NCI-H1436 treated with DMSO at 0.1 percent for 48 hours (cell line): ENCODE results near the gene SLC22A23.

Source experiments
- DNase-seq: peaks from one replicate; lab custom pipeline; 2025; lab: John Stamatoyannopoulos, UW

Gene SLC22A23

DNA sequence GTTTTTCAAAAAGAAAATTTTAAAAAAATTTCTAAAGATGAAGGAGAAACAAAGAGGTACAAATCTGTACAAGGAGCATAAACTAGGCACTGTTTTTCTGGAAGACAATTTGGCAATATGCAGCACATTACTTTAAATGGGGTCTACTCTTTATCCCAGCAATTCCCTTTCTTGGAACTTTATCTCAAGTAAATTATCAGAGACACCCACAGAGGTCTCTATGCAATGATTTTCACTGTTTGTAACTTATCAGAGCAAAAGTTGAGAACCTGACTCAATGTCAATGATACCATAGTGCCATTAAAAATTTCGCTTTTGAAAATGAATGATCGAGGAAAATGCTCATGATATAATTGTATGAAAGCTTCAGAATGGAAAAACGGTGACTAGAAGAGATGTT lies 35.7 kb downstream of the SLC22A23 start:
- DNase-seq: no peak

DNA sequence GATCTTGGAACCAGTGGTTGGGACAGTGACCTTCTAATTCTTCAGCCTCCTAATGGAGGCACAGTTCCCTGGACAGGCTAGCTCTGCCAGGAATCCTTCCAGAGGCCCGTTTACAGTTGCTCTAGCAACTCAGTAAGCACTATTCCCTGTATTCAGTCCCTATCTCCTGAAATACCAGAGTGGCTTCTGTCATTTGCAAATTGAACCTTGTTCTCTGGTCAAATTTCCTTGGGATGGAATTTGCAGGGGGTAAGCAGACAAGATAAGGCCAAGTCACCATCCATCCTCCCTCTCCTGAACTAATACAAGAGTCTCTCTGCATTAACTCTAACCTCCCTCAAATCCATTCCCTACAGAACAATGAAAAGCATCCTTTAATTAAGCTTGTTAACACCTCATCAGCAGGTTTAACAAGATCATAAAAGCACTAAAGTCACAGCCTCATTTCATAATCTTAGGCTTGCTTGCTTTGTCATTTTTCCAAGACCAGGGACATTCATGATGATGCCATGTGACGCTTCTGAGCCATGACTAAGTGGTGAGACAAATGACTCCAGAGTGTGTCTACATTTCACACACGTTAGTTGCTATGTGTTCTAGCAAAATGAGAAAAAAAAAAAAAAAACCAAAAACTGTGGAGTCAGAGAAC lies 37.1 kb downstream of the SLC22A23 start:
- DNase-seq: no peak

DNA sequence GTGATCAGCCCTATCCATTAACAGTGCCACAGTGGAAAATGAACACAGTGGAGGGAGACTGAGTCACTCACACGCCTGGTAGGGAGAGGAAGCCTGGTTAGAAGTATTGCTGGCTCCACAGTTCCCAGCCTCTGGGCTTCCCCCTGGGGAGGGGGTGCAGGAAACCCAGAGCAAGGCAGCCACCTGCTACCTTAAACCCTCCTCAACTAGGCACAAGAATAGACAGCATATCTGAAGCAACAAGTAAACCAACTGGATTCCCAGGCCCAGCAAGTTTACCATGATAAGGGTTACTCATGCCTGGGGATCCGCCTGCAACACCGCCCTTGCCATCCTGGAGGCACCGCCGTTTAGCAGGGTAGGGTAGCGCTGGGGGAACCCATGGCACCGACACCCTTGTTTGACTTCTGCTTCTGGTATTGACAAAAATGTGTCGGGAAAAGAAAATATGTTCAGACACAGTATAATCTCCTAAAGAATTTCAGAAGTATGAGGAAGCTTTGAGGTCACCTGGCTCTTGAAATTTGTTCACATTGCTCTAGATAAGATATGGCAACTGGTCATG lies 38.3 kb downstream of the SLC22A23 start:
- no peak for DNase-seq

DNA sequence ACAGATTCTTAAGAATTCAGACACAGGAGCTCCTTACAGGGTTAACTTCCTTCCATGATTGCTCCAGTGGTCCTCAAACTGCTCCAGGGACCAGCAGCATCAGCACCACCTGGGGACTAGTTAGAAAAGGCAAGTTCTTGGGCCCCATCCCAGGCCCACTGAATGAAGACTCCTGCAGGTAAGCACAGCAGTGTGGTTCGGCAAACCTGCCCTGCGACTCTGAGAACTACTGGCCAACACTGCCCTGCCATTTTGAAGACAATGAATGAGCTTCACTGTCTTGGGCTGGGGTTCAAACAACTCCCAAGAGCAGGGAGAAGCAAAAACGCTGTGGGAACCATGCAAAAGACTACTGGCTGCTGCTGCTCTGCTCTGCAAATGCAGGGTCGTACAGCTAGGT lies 39.4 kb downstream of the SLC22A23 start:
- no peak for DNase-seq

DNA sequence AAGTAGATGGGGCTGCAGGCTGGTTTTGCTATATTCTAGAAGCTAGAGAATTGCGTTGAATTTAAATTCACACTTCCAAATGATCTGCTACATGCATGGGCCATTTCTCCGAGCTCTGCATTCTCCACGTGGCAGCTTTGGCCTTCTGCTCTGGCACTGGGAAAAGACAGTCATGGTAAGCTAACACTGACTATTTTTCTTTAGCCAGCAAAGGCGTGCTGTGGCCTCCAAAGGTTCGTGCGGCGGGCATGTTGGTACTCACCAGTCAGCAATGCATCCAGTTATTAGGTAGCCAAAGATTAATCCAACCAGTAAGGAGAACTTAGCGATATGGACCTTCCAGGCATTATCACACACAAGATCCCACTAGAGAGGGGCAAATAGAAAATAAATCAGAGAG lies 41.4 kb downstream of the SLC22A23 start:
- DNase-seq: no peak

DNA sequence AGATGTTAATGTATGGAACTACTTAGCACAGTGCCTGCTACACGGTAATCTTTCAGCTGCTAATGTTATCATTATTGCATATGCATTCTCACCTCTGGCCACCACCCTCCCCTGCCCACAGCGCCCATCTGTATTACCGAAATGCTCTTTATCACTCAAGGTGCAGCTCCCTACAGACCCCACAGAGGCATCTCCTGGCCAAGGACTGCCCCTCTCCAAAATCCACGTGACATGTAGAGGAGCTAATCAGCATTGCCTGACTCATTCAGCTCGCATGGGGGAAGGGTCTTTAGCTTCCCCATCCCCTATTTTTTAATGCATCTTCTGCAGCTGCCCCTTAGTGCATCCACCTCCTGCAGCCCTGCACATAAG lies 41.8 kb downstream of the SLC22A23 start:
- no peak for DNase-seq

DNA sequence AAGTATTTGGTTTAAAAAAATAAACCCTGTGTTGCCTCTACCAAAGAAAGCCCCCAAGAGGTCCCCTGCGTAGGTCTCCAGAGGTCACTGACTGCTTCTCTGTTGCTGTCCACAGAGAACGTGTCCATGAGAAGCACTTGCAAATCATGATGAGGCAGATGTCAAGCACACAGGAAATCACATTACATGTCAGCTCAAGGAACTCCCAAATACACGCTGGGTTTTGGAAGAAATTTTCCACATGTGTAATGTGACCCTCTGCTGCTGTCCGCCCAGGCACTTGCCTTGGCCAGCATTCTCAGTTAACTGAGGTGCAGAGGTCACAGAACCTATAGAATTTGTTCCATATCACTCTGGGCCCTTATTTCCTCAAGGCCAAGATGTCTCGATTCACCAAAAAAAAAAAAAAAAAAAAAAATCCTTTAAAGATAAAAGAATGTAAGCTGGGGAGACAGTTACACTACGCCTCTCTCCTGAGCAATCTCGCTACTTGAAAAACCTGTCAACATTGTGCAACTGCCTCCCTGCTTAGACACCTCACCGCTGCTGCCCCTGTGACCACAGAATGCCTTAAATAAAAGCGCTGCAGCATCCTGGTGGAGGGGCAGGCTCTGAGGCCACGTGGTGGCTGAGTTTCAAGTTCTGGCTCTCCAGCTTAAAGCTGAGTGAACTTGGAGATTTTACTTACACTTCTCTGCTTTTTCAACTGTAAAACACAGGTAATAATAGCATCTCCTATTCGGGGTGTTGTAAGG lies 42.3 kb downstream of the SLC22A23 start:
- no peak for DNase-seq

DNA sequence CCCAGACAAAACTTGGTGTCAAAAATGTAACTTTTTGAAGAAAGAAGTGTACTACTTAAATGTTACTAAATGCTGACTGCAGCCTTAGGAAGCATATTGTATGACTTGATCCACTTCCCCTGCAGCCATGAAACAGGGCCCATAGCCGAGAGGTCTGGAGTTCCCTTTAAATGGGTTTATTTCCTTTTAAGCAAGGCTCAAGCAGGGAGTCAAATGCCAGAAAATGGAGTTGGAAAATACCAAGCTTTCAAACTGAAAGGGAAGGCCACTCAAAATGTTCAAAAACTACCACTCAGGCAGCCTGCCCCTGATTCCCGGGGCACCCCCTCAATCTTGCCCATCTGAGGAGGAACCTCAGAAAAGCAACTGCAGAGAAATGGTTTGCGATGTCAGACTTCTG lies 43.3 kb downstream of the SLC22A23 start:
- no peak for DNase-seq

DNA sequence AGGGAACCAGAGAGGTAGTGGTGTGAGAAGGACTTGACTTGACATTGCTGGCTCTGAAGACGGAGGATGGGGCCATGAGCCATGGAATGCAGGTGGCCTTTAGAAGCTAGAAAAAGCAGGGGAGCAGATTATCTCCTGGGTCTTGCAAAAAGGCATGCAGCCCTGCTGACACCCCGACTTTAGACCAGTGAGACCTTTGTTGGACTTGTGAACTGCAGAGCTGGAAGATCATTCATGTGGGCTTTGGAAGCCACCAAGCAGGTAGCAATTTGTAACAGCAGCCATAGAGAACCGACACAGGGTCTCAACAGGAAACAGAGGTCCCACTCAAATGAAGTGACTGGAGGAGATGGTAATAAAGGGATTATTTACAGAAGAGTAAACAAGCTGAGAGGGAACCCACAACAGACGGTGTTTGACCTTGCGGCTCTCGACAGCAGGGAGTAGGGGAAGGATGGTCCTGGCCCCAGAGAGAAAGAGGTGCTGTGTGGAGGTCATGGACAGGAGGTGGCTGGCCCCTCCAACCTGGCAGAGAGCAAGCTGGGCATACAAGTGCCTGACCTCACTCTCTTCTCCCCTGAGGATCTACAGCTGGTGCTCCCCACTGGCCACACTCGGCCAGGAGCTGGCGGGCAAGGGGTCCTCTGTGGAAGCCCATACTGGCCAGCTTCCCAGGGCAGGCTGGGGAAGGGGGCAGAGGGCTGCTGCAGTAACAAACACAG lies 43.9 kb downstream of the SLC22A23 start:
- DNase-seq: no peak

DNA sequence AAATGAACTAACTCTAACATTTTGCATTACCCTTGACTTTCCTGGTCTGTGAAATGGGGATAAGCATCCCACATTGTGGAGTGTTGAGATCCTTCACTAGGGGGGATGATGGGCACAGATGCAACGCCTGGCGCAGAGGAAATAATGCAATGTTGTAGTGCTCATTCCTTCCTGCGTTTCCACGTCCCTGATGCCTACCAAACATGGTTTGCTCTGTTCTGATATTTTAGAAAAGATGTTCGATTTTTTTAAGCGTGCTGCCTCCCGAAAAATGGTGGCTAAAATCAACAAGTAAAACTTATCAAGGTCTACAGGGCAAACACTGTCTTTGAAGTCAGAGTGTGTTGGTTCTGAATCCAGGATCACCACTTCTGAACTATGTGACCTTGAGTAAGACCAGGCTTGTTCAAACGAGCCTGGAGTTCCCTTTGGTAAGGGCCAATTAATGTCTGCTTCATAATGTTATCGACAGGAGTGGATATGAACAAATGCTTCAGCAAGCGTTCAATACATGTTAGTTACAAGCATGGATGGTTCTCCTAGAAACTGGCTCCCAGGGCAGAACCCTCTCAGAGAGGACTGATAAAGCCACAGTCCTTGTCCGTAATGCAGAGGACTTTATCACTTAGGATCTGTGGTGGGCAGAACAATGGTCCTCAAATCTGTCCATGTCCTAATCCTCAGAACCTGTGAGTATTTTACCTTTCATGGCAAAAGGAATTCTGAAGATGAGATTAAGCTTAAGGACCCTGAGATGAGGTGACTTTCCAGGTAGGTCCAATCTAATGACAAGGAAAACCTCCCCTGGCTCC lies 44.7 kb downstream of the SLC22A23 start:
- no peak for DNase-seq

DNA sequence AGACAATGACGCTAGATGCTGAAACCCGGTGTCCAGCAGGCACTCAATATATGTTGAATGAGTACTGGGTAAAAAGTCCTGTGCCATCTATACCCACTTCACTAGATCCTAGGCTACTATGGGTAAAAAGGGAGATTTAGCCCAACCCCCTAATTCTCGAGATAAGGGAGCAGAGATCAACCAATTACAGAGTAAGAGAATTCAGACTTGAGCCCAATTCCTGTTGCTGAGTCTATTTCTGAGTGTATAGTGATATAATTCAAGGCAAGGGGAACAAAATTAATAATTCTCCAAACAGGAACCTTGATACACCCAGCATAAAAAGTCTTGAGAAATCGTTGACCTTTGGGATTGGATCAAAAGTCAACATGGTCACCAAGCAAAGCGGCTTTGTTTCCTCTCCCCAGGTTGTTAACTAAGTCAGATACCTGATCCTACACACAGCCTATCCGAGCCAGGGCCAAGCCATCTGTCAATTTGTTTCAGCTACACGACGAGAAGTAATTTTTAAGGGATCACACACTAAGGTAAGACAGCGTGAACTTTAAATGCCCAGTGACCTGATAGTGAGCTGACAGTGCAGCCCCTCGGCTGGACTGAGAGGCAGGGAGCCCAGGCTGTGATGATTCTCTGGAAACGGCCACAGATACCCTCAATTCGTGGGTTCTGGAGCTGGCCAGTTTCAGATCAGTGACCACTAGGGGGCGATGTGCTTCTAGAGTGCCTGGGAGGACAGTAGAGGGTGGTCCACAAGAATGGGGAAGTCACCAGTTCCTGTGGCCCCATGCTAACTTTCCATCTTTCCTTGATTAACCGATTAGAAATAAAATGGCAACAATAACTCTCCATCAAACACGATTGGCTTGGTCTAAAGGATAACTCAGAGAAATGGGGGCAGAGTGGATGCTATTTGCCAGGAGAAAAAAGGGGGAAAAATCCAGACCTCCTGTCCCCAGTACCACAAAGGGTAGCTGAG lies 46.2 kb downstream of the SLC22A23 start:
- no peak for DNase-seq

DNA sequence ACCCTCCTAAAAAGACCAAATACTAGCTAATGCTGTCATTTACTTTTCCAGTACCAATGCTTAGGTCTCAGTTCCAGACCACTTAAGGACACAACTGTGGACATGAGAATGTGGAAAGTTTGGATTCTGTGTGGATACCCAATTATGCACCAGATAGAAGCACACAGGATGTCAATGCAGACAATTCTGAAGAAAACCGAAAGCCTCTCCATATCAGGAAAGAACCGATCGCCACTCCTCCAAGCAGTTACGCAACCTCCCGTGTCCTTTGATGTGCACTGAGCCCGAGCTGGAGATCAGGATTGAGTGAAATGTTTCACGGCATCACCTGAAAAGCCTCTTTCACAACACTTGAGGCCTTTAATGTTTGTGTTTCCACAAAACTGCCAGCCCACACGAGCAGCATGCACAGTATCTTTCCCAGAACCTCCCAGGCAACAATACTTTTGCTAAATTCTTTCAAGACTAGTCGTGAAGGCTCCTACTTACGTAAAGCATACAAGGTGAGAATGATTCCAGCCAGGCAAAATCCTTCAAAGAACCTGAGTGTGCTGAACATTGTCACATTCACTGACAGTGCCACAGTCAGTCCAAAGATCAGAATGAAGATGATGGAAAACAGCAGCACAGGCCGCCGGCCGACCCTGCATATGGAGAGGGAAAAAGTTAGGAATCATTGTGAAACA lies 47.0 kb downstream of the SLC22A23 start:
- no peak for DNase-seq

DNA sequence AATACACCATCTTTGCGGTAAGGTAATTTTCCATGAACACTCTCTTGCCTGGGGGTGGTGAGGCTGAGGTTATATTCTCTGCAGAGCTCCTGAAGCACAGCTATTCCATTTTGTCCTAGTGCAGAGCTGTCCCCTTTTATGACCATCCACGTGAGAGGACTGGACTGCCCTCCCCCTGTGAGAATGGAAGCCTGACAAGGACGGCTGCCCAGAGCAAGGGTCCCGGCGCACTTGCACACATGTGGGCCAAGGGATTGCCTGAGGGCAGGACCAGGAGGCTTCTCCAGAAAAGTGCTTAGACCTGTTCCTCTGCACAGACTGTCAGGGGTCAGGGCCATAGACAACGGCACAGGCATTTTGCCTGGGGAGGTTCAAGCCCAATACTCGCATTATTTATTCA lies 48.2 kb downstream of the SLC22A23 start:
- DNase-seq: no peak

DNA sequence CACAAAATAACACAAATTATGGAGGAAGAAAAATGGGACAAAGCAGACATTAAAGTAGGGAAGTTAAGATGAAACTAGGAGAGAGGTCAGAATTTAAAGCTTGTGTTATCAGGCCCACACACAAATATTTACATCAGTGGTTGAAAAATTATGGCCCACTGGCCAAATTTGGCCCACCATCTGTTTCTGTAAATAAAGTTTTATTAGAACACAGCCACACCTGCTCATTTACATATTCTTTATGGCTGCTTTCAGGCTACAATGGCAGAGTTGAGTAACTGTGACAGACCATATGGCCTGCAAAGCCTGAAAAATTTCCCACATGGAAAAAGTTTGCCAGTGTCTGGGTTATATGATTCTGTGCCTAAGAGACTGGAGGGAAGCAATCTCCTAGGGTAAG lies 49.0 kb downstream of the SLC22A23 start:
- no peak for DNase-seq

DNA sequence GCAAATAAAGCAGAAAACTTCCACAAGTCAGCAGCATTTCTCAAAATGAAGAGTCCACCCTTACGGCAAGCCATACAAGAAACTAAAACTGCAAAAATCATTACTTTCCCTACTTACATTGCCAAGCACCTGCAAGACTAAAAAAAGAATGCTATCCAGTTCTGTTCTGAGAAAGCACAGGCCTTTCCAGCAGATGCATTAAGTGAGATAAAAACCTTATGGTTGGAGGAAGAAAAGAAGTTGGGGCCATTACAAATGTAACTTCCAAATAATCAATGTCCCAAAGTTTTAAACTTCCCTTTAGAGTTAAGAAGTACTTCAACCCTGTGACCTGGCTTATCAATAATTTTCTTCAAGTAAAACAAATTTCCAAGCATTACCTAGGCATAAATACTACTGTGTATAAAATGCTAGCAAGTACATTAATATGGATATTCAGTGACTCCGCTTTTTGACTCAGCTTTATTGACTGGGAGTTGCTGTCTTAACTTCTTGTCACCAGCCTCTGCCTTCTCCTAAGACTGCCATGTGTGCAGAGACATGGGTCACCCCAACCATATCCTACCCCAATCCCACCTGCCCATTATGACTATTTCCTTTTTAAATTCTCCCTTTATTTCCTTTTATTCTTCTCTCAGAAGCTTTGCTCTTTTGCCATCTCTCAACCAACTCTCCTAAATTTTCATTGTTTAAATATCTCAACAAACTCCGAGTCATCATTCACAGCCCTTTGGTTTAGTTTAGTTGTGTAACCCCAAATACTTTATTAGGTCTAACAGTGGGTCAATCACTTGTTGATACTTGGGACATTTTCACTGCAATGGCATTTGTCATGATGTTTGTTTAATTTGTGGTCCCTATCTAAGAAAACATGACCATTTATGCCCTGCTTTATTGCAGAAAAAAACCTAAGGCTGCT lies 49.7 kb downstream of the SLC22A23 start:
- no peak for DNase-seq

DNA sequence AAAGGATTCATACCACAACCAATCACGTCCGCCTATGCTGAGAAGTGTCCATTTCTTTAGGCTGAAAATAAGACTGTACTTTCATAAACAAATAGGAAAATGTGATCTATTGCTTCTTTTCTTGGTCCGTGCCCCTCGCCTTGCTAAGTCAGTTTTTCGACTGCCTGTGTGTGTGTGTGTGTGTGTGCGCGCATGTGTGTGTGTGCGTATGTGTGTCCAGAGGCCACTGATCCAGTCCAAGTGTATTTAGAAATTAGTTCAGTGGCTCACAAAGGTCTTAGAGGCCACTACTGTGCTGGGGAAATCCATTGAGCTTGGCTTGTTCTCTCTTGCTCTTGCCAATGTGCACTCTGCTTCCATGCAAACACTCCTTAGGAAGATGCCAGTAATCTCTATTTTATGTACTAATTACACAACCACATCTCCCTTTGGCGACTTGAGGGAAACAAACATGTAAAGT lies 50.5 kb downstream of the SLC22A23 start:
- no peak for DNase-seq

DNA sequence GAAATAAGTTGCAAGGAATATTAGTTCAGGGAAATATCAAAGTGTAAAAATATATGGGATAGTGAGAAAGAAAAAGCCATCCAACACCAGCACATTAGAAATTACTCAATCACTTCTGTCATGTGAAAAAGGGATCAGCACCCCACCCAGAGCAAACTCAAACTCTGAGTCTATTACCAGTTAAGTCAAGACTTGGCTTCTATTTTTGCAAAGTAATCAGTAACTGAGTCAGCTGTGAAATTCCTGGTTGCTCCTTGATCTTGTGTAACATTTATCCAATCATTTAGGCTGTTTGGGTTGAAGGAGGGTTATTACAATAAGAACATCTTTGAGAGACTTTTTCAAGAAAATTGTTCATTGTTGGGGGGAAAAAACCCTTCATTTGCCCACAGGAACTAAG lies 51.2 kb downstream of the SLC22A23 start:
- DNase-seq: no peak

DNA sequence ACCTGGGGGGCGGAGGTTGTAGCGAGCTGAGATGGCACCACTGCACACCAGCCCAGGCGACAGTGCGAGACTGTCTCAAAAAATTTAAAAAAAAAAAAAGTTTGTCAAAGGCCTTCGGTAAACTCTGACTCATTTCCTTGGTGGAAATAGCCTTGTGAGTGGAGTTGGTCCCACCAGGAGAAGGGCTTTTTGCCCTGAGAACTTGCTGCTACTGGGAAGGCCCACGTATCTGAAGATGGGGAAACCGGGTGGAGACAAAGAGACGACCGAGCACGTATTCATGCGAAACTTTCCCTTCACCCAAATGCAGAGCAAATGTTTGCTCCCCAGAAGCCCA lies 51.7 kb downstream of the SLC22A23 start:
- DNase-seq: no peak
